H1 (cell line): ENCODE results near the gene NOX5. TPM values are rescaled to one million over a fixed set of nuclear protein-coding genes. Genes with fewer than 3 reads are reported as not detected.

Experiments
- CTCF ChIA-PET: fragments of 300-600 bp; sonication (Branson Sonifier 250); formaldehyde crosslinking; loops from one replicate; lab custom pipeline; 2021; ENCODE audit not compliant: partially characterized antibody; lab: Charles Lee
- POLR2A ChIA-PET: fragments of 300-600 bp; sonication (Branson Sonifier 250); formaldehyde crosslinking; loops from one replicate; lab custom pipeline; 2021; ENCODE audit warnings: inconsistent platforms; ENCODE audit not compliant: partially characterized antibody; lab: Charles Lee
- DNase-seq, 2 experiments: peaks; one replicate each; pipeline versions ENCODE4 v3.0.0 to v3.0.0-alpha.2; 2010 to 2022; ENCODE audit warnings: low spot score in 2 of 2, low read depth in 1 of 2, mixed read lengths in 1 of 2
- FAIRE-seq: peaks from 2 replicates; lab custom pipeline; 2011; peaks lifted over from hg19 to GRCh38; lab: Jason Lieb, UNC
- H2AFZ ChIP-seq: 2 replicates; pipeline ENCODE4 v1.8.1; 2012; ENCODE audit warnings: low read length, inconsistent platforms
- H2AK5ac ChIP-seq: 2 replicates; pipeline ENCODE4 v1.6.1; 2013; ENCODE audit warnings: low read depth, low read length
- H2BK120ac ChIP-seq: replicated peaks from 2 replicates; pipeline ENCODE3; 2013; ENCODE audit warnings: low read depth, low read length, inconsistent platforms
- H2BK12ac ChIP-seq: 2 replicates; pipeline ENCODE4 v1.6.1; 2013; ENCODE audit warnings: low read depth, low read length
- H2BK15ac ChIP-seq: 2 replicates; pipeline ENCODE4 v1.6.1; 2013; ENCODE audit warnings: low read length
- H2BK20ac ChIP-seq: 2 replicates; pipeline ENCODE4 v1.6.1; 2013; ENCODE audit warnings: low read length
- H2BK5ac ChIP-seq: 2 replicates; pipeline ENCODE4 v1.6.1; 2013; ENCODE audit warnings: low read depth, low read length
- H3K14ac ChIP-seq: 2 replicates; pipeline ENCODE4 v1.6.1; 2013; ENCODE audit warnings: inconsistent platforms; ENCODE audit not compliant: insufficient read length
- H3K18ac ChIP-seq: 2 replicates; pipeline ENCODE4 v1.6.1; 2013; ENCODE audit warnings: low read length; ENCODE audit errors: extremely low read depth
- H3K23ac ChIP-seq: 2 replicates; pipeline ENCODE4 v1.6.1; 2013; ENCODE audit warnings: inconsistent platforms; ENCODE audit not compliant: insufficient read length
- H3K23me2 ChIP-seq: 2 replicates; pipeline ENCODE4 v1.6.1; 2013; ENCODE audit warnings: low read depth, low read length
- H3K27ac ChIP-seq: 2 replicates; pipeline ENCODE4 v1.6.1; 2011; ENCODE audit warnings: low read depth, low read length, inconsistent platforms
- H3K27me3 ChIP-seq, 4 experiments: replicated peaks in 1 of 4; 1 replicate in 1 of 4; 2 replicates in 3 of 4; pipeline versions ENCODE4 v1.6.1 to v1.8.1; 2011 to 2013; ENCODE audit warnings: low read length in 3 of 4, mild to moderate bottlenecking in 3 of 4, inconsistent platforms in 2 of 4, mixed read lengths in 2 of 4, moderate library complexity in 1 of 4; ENCODE audit not compliant: control insufficient read depth in 3 of 4, insufficient read depth in 3 of 4; ENCODE audit errors: extremely low read depth in 1 of 4
- H3K36me3 ChIP-seq, 4 experiments: 2 replicates each; pipeline versions ENCODE4 v1.6.1 to v1.8.1; 2011 to 2013; ENCODE audit warnings: mild to moderate bottlenecking in 4 of 4, low read length in 3 of 4, moderate library complexity in 2 of 4, control low read depth in 1 of 4, inconsistent platforms in 1 of 4; ENCODE audit not compliant: insufficient read depth in 4 of 4, control insufficient read depth in 2 of 4
- H3K4ac ChIP-seq: replicated peaks from 2 replicates; pipeline ENCODE3; 2013; ENCODE audit warnings: low read length, low read depth, mixed read lengths, inconsistent platforms; ENCODE audit not compliant: insufficient read length
- H3K4me1 ChIP-seq, 4 experiments: replicated peaks in 1 of 4; 1 replicate in 1 of 4; 2 replicates in 3 of 4; pipeline versions ENCODE4 v1.6.1 to v1.8.1; 2011 to 2013; ENCODE audit warnings: low read length in 3 of 4, inconsistent platforms in 2 of 4, mixed read lengths in 1 of 4; ENCODE audit not compliant: insufficient read depth in 4 of 4, control insufficient read depth in 3 of 4
- H3K4me2 ChIP-seq, 2 experiments: 2 replicates each; pipeline versions ENCODE4 v1.6.1 to v1.8.1; 2011 to 2013; ENCODE audit warnings: low read depth in 2 of 2, low read length in 2 of 2, control low read depth in 1 of 2, inconsistent platforms in 1 of 2, mild to moderate bottlenecking in 1 of 2; ENCODE audit not compliant: insufficient read depth in 1 of 2
- H3K4me3 ChIP-seq, 4 experiments: fragments of 200-600, 300-600 bp in 1 of 4; sonication (generic), shearing (Covaris generic), sonication (Bioruptor Twin) in 1 of 4; 2 replicates each; pipeline versions ENCODE4 v1.5.1 to v1.8.1; 2011 to 2016; ENCODE audit warnings: low read length in 4 of 4, low read depth in 3 of 4, control low read depth in 2 of 4, inconsistent platforms in 2 of 4, mild to moderate bottlenecking in 2 of 4, mixed read lengths in 1 of 4, moderate library complexity in 1 of 4; ENCODE audit not compliant: insufficient read depth in 2 of 4; ENCODE audit errors: extremely low read depth in 1 of 4
- H3K56ac ChIP-seq: replicated peaks from 2 replicates; pipeline ENCODE3; 2013; ENCODE audit warnings: low read depth, mild to moderate bottlenecking, mixed read lengths, low read length, inconsistent platforms; ENCODE audit not compliant: insufficient read length
- H3K79me1 ChIP-seq: 2 replicates; pipeline ENCODE4 v1.6.1; 2013; ENCODE audit warnings: low read depth, low read length, control low read depth
- H3K79me2 ChIP-seq, 2 experiments: 2 replicates each; pipeline versions ENCODE4 v1.6.1 to v1.8.1; 2012 to 2013; ENCODE audit warnings: low read length in 2 of 2, mild to moderate bottlenecking in 2 of 2, inconsistent platforms in 1 of 2; ENCODE audit not compliant: insufficient read depth in 2 of 2, control insufficient read depth in 1 of 2
- H3K9ac ChIP-seq, 4 experiments: replicated peaks in 1 of 4; 1 replicate in 1 of 4; 2 replicates in 3 of 4; pipeline versions ENCODE4 v1.6.1 to v1.8.1; 2011 to 2013; ENCODE audit warnings: low read depth in 3 of 4, low read length in 3 of 4, control low read depth in 2 of 4, mild to moderate bottlenecking in 2 of 4, moderate library complexity in 2 of 4, inconsistent platforms in 1 of 4; ENCODE audit errors: extremely low read depth in 1 of 4
- H3K9me3 ChIP-seq, 2 experiments: 2 replicates each; pipeline versions ENCODE4 v1.6.1 to v1.8.1; 2012 to 2013; ENCODE audit warnings: mild to moderate bottlenecking in 2 of 2, moderate library complexity in 2 of 2, control low read depth in 1 of 2, inconsistent platforms in 1 of 2, low read depth in 1 of 2, low read length in 1 of 2, mixed read lengths in 1 of 2; ENCODE audit not compliant: insufficient read depth in 2 of 2
- H4K20me1 ChIP-seq, 2 experiments: replicated peaks in 1 of 2; 2 replicates each; pipeline versions ENCODE3 to v1.8.1; 2011 to 2013; ENCODE audit warnings: inconsistent platforms in 2 of 2, low read length in 2 of 2, mild to moderate bottlenecking in 1 of 2; ENCODE audit not compliant: insufficient read depth in 2 of 2, control insufficient read depth in 1 of 2
- H4K5ac ChIP-seq: 2 replicates; pipeline ENCODE4 v1.6.1; 2013; ENCODE audit warnings: low read length, low read depth, mixed read lengths, inconsistent platforms; ENCODE audit not compliant: insufficient read length
- H4K8ac ChIP-seq: 2 replicates; pipeline ENCODE4 v1.8.0; 2013; ENCODE audit warnings: mild to moderate bottlenecking, moderate library complexity, low read length, inconsistent platforms; ENCODE audit not compliant: insufficient read depth; ENCODE audit errors: extremely low read depth
- H4K91ac ChIP-seq: replicated peaks from 2 replicates; pipeline ENCODE3; 2013; ENCODE audit warnings: low read length, mixed read lengths, inconsistent platforms; ENCODE audit not compliant: insufficient read length
- KDM1A ChIP-seq: fragments of 200-600, 300-600 bp; sonication (generic); IDR thresholded peaks from 2 replicates; pipeline ENCODE4 v1.7.1; 2016; ENCODE audit warnings: mild to moderate bottlenecking, low read length, borderline replicate concordance
- KDM4A ChIP-seq: IDR thresholded peaks from one replicate; pipeline ENCODE4 v1.7.1; 2012; ENCODE audit warnings: low read depth, mild to moderate bottlenecking, moderate library complexity, low read length, inconsistent platforms; ENCODE audit not compliant: severe bottlenecking
- WGBS, 2 experiments: shearing (Covaris generic) in 1 of 2; methylation state at CpG; one replicate each; pipeline versions ENCODE4 v1.1.6 to v1.1.7; 2013 to 2015; ENCODE audit warnings: low lambda C conversion rate in 2 of 2, mixed read lengths in 2 of 2, inconsistent platforms in 1 of 2, low coverage in 1 of 2, missing lambda C conversion rate in 1 of 2; ENCODE audit not compliant: insufficient replicate concordance in 2 of 2, insufficient coverage in 1 of 2, insufficient read length in 1 of 2; ENCODE audit errors: extremely low coverage in 1 of 2, missing lambda C conversion rate in 1 of 2; 5-methylcytosine and 5-hydroxymethylcytosine counted together
- polyA plus RNA-seq, 7 experiments: library from polyadenylated mRNA; depleted of rRNA in 3 of 7; stranded (reverse) in 5 of 7; unstranded in 2 of 7; fragments of >200 nt in 5 of 7; fragments of 200-250 nt in 2 of 7; gene quantifications; 1 replicate in 5 of 7; 2 replicates in 1 of 7; 4 replicates in 1 of 7; pipeline versions ENCODE4 v1.2.1 to v1.2.3, GENCODE V29; 2011 to 2013; ENCODE audit warnings: missing spikeins in 2 of 7, mixed read lengths in 2 of 7
- total RNA-seq: library from RNA; stranded (reverse); fragmentation: NEBNext Ultra II Directional; extraction: Animal tissue kit (Norgen Biotek cat#: 25700); gene quantifications from 2 replicates; pipeline ENCODE4 v1.2.1, GENCODE V29; 2021

The NOX5 gene
- total and polyA plus RNA-seq, 2 of the 8 experiments (the other 6 are each of a cell fraction or from before 2014, with no cell fraction given), result under 0.01 TPM; not detected in 1

GRCh38 chr15:69060041-69060481, 45.6 kb downstream of the NOX5 start:
- DNase-seq, result no peak
- no peak overlapping the region for H3K4me3 ChIP-seq
- H4K20me1 ChIP-seq, result no peaks in the 10 kb centered on the region
- no peak overlapping the region for H3K27ac ChIP-seq
- no peak overlapping the region for H4K8ac ChIP-seq
- H3K14ac ChIP-seq, result no peak overlapping the region
- ChIA-PET POLR2A (no interaction called here), CTCF (interaction anchor here (1.1 to 5.6 kb wide), 20 partner anchors 8 to 359 kb away, joined by 3 to 70 read pairs (median 5); no protein-coding TSS in a partner anchor)
- H3K4me2 ChIP-seq, result no peak overlapping the region
- no peak overlapping the region for H2BK20ac ChIP-seq
- H3K56ac ChIP-seq, result peak overlapping the region; percentile 33
- H3K4ac ChIP-seq, result no peak overlapping the region
- no peak for FAIRE-seq
- no peak overlapping the region for H2BK120ac ChIP-seq
- 85% methylated on average over 6 of the region's 6 CpGs; no CpG with 5 or more reads in 1 of the 2 experiments for WGBS, 2 experiments
- H3K23me2 ChIP-seq, result 0 out of 2 replicates have a peak, but pooled peaks cover 2% of the 10 kb centered on the region
- H3K9ac ChIP-seq, result no peak overlapping the region
- H3K27me3 ChIP-seq, result no peaks in the 10 kb centered on the region; a peak in 1 of 7 replicates
- H3K79me1 ChIP-seq, result no peaks in the 10 kb centered on the region
- no peak overlapping the region for H2BK5ac ChIP-seq
- 0 out of 2 replicates have a peak, but pooled peaks have one; percentile 59 for TF ChIP-seq KDM1A
- TF ChIP-seq KDM4A, result no peak
- 0 out of 2 replicates have a peak overlapping the region, but pooled peaks have one; percentile 78 for H2BK15ac ChIP-seq
- no peaks in the 10 kb centered on the region for H3K79me2 ChIP-seq
- no peaks in the 10 kb centered on the region for H3K36me3 ChIP-seq
- no peak overlapping the region for H2BK12ac ChIP-seq
- H3K4me1 ChIP-seq, result peaks cover 3 to 8% (median 5%) of the 10 kb centered on the region in 4 experiments; a peak in 6 of 7 replicates
- H4K5ac ChIP-seq, result no peak overlapping the region
- H2AK5ac ChIP-seq, result no peak overlapping the region
- peak overlapping the region; percentile 38 for H4K91ac ChIP-seq
- H3K23ac ChIP-seq, result no peak overlapping the region
- H2AFZ ChIP-seq, result no peak overlapping the region
- no peaks in the 10 kb centered on the region for H3K9me3 ChIP-seq
- H3K18ac ChIP-seq, result no peak overlapping the region
